Measurements from ENCODE around the gene CLIP1. TPM values are rescaled to one million over a fixed set of nuclear protein-coding genes. Genes with fewer than 3 reads are reported as not detected.

CLIP1 gene
- total RNA-seq, 4 donors from 2014 or later, result 86.7 to 103 (median 103) TPM

- TF ChIP-seq, protein P1, sequence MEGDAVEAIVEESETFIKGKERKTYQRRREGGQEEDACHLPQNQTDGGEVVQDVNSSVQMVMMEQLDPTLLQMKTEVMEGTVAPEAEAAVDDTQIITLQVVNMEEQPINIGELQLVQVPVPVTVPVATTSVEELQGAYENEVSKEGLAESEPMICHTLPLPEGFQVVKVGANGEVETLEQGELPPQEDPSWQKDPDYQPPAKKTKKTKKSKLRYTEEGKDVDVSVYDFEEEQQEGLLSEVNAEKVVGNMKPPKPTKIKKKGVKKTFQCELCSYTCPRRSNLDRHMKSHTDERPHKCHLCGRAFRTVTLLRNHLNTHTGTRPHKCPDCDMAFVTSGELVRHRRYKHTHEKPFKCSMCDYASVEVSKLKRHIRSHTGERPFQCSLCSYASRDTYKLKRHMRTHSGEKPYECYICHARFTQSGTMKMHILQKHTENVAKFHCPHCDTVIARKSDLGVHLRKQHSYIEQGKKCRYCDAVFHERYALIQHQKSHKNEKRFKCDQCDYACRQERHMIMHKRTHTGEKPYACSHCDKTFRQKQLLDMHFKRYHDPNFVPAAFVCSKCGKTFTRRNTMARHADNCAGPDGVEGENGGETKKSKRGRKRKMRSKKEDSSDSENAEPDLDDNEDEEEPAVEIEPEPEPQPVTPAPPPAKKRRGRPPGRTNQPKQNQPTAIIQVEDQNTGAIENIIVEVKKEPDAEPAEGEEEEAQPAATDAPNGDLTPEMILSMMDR (IDR thresholded peaks at IDR 0.05; ENCODE audit: low read depth), result no peak
These were observed 103.6 kb downstream of the CLIP1 start for GRCh38 chr12:122318607-122319605.

- TF ChIP-seq, protein P1 (IDR thresholded peaks at IDR 0.05; ENCODE audit: low read depth), result no peak
These were observed 109.5 kb downstream of the CLIP1 start for GRCh38 chr12:122312926-122313325.

- TF ChIP-seq, protein P1 (IDR thresholded peaks at IDR 0.05; ENCODE audit: low read depth), result no peak
These were observed 110.8 kb downstream of the CLIP1 start for GRCh38 chr12:122311696-122312095.

- TF ChIP-seq, protein P1 (IDR thresholded peaks at IDR 0.05; ENCODE audit: low read depth), result no peak
These were observed 111.7 kb downstream of the CLIP1 start for GRCh38 chr12:122310626-122311333.

GRCh38 chr12:122309564-122310121 lies 112.8 kb downstream of the CLIP1 start:
- TF ChIP-seq, protein P1 (IDR thresholded peaks at IDR 0.05; ENCODE audit: low read depth), result no peak

DNA sequence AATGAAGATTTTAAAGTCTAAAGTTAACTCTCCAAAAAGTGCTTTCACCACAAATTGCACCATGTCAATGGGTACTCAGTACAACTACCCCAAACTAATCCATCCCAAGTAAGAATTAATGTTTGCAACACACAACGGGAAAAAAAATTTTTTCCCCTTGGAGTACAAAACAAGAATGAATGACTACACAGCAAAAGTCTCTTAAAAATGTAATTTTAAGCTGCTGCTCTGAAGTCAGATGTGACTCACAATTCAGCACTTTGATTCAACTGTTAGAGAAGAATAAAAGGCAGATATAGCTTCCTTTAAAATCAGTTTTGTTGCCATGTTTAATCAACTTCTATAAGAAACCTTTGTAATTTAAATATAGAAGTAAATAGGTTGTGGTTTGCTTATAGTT lies 113.7 kb downstream of the CLIP1 start:
- TF ChIP-seq, protein P1 (IDR thresholded peaks at IDR 0.05; ENCODE audit: low read depth), result no peak

GRCh38 chr12:122306407-122306806 lies 116.1 kb downstream of the CLIP1 start:
- TF ChIP-seq, protein P1 (IDR thresholded peaks at IDR 0.05; ENCODE audit: low read depth), result no peak

Data from subcutaneous adipose tissue (tissue), 4 donors.